Activated T-cell treated with anti-CD3 and anti-CD28 coated beads, Interleukin-2, amount 50 U/mL, for 4 hours (primary cell): Measurements from ENCODE around the gene CHURC1. TPM values are rescaled to one million over a fixed set of nuclear protein-coding genes. Genes with fewer than 3 reads are reported as not detected.
A peak's percentile ranks its signal among the peaks of the same experiment; 100 is the strongest.
"Not testable (repeated sequence)": the region's sequence is repeated elsewhere in the genome, so short reads cannot be mapped to it uniquely, and the experiment has no call there.

Source experiments
- ATAC-seq, 2 donors: fragments of 200-7000 bp; cut with Tn5 transposase; one replicate each; pipeline ENCODE4 v1.10.0; 2021
- DNase-seq: peaks from one replicate; pipeline ENCODE4 v3.0.0-alpha.2; 2020
- H3K27me3 Mint-ChIP-seq: one replicate; pipeline ENCODE4 v1.8.0; 2021; ENCODE audit warnings: low read depth, mixed read lengths
- H3K36me3 Mint-ChIP-seq: one replicate; pipeline ENCODE4 v1.8.0; 2022; ENCODE audit warnings: mixed read lengths; ENCODE audit not compliant: insufficient read depth
- H3K4me1 Mint-ChIP-seq: one replicate; pipeline ENCODE4 v1.8.0; 2021; ENCODE audit warnings: low read depth, mixed read lengths
- H3K4me3 Mint-ChIP-seq: one replicate; pipeline ENCODE4 v1.8.0; 2021; ENCODE audit warnings: mild to moderate bottlenecking, moderate library complexity, mixed read lengths
- H3K9me3 Mint-ChIP-seq: one replicate; pipeline ENCODE4 v1.8.0; 2021; ENCODE audit warnings: mixed read lengths
- total RNA-seq, 3 donors: library from RNA; stranded (reverse); gene quantifications; one replicate each; pipeline ENCODE4 v1.2.1, GENCODE V29; 2021

CHURC1 gene
- total RNA-seq, 3 donors from 2014 or later: 48.3 to 55.8 (median 49.3) TPM

DNA sequence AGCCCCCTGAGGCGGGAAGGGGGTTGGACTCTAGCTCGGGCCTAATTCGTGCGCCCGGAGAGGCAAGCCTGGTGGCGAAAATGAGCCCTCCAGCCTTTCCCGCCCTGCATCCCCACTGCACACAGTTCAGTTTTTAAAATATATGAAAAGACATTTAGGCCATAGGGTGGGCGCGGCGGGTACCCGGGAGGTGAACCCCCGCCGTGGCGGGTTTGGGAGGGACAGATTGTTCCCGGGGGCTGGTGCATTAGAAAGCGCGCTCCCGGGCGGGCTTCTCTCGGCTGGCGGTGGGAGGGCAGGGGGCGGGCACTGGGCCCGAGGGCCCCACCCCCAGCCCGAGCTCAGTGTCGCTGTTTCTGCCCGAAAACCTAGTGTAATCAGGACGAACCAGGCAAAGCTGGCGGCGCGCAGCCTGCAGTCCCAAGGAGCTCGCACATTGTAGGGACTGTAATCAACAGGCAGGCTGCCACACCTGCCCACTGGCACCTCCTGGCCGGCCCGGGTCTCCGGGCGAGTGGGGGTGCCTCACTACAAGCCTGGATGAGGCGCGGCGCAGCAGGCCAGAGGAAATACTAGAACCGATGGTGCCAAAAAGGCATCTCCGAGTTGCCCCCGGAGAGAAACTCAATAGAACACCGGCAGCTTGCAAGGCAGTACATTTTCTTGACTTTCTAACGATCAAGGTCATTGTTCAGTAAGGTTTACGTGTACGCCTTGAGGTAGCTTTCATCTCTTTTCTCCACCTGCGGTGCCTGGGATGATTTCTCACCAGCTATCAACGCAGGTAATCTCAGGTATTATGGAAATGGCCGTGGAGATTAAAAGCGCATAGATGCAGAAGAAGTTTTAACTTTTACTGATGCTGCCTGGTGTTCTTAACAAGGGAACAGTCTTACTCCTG, 33.8 kb upstream of the CHURC1 start:
- H3K36me3 Mint-ChIP-seq: no peaks in the 10 kb centered on the region
- ATAC-seq: peak; percentile 85 to 86
- peaks cover 2% of the 10 kb centered on the region for H3K4me1 Mint-ChIP-seq
- peaks cover 46% of the 10 kb centered on the region for H3K27me3 Mint-ChIP-seq
- peak overlapping the region; percentile 83 for H3K4me3 Mint-ChIP-seq
- DNase-seq: peak; percentile 51
- no peaks in the 10 kb centered on the region for H3K9me3 Mint-ChIP-seq

DNA sequence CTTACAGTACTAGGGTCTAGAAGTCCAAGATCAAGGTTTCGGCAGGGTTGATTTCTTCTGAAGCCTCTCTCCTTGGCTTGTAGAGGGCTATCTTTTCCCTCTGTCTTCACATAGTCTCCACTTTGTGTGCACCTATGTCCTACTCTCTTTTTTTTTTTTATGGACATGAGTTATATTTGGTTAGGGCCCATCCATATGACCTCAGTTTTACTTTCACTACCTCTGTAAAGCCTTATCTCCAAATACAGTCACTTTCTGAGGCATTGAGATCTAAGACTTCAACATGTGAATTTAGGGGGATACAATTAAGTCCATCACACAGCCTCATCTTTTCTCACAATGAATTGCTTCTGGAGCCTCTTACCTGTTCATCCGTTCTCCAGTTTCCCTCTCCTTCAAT, 28.7 kb upstream of the CHURC1 start:
- no peak for DNase-seq
- no peak overlapping the region for H3K4me3 Mint-ChIP-seq
- no peaks in the 10 kb centered on the region for H3K36me3 Mint-ChIP-seq
- no peak for ATAC-seq
- H3K27me3 Mint-ChIP-seq: peaks cover 23% of the 10 kb centered on the region
- peaks cover under 1% of the 10 kb centered on the region for H3K4me1 Mint-ChIP-seq
- no peaks in the 10 kb centered on the region for H3K9me3 Mint-ChIP-seq

DNA sequence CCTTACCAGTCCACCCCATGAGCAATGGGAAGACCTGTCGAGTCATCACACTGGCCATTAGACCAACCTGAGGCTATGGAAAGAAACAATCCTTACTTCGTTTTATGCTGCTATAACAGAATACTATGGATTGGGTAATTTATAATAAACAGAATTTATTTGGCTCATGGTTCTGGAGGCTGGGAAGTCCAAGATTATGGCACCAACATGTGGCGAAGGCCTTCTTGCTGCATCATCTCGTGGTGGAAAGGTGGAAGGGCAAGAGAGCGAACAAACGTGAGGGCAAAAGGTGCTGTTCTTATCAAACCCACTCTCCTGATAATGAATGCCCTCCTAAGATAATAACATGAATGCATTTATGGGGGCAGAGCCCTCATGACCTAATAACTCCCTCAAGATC, 24.9 kb upstream of the CHURC1 start:
- DNase-seq: no peak
- H3K9me3 Mint-ChIP-seq: no peaks in the 10 kb centered on the region

DNA sequence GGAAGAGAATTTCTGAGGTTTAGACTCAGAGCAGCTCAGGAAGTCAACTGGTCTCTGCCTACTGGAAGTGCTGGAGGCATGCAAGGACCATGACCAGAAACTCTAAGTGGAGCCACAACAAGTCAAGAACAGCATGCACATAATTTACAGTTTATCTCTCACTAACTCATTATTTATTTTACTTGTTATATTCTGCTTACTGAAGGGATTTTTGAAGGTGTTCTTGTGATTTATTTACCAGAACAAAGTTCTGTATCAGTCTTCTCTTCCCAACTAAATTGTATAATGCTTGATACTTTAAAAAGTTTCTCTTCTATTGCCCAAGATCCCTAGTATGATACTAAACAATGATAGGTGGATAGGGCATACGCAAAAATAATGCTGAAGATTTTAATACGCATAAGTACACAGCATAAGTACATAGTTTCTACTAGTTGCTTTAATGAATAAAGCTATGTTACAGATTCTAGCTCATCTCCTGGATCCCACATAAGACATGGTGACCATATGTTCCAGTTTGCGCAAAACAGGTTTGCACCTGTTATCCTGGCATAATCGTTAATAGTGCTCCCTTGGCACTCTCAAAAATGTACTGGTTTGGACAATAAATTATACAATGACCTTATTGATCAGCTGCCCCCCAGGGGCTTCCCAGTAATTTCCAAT, 22.9 kb upstream of the CHURC1 start:
- Mint-ChIP-seq H3K4me1 (no peaks in the 10 kb centered on the region), H3K4me3 (no peak overlapping the region), H3K27me3 (peaks cover 3% of the 10 kb centered on the region), H3K36me3 (no peaks in the 10 kb centered on the region), H3K9me3 (no peaks in the 10 kb centered on the region)
- ATAC-seq (no peak), DNase-seq (no peak)

More for the DNA sequence above, 24.9 kb upstream of the CHURC1 start:
- H3K4me1 Mint-ChIP-seq: no peaks in the 10 kb centered on the region
- no peak overlapping the region for H3K4me3 Mint-ChIP-seq
- peaks cover 6% of the 10 kb centered on the region for H3K27me3 Mint-ChIP-seq
- H3K36me3 Mint-ChIP-seq: no peaks in the 10 kb centered on the region
- no peak for ATAC-seq

DNA sequence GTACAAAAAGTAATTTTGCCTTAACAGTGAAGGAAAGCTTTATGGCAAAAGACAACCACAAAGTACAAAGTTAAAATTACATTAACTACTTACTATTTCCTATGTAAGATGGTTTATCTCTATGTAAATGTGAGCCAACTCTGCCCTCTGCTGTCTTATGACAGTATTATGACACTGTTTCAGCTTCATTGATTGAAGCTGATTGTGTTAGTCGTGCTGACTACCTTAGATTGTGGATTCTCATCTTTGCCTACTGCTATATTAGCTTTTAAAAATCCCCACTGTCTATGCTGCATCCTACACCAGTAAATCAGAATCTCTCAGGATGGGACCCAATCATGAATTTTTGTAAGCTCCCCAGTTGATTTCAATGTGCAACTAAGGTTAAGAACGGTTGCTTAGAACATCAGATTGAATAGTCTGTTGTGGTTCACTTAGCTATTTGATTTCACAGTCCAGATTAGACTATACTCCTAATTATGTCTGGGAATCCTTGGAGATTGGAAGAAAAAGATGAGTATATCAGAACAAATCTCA, 22.3 kb upstream of the CHURC1 start:
- DNase-seq: peak; percentile 13
- H3K4me1 Mint-ChIP-seq: no peaks in the 10 kb centered on the region
- no peaks in the 10 kb centered on the region for H3K36me3 Mint-ChIP-seq
- peak; percentile 80 to 88 for ATAC-seq
- no peak overlapping the region for H3K4me3 Mint-ChIP-seq
- no peaks in the 10 kb centered on the region for H3K9me3 Mint-ChIP-seq
- H3K27me3 Mint-ChIP-seq: peaks cover 3% of the 10 kb centered on the region

DNA sequence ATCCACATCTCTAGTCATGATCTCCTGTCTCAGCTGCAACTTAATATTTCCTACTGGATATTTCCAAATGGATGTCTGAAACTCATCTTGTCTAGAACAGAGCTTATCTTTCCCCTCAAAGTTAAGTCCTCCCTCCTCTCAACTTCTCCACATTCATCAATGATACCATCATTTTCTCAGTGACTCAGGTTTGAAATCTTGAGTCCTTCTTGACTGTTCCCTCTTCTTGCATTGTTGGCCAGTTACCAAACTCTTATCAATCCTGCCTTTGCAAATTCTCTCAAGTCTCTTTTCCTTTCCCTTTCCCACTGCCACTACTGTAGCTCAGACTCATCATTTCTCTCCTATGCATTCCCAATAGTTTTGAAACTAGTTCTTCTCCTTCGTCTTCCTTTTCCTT, 14.3 kb upstream of the CHURC1 start:
- H3K9me3 Mint-ChIP-seq: no peaks in the 10 kb centered on the region

DNA sequence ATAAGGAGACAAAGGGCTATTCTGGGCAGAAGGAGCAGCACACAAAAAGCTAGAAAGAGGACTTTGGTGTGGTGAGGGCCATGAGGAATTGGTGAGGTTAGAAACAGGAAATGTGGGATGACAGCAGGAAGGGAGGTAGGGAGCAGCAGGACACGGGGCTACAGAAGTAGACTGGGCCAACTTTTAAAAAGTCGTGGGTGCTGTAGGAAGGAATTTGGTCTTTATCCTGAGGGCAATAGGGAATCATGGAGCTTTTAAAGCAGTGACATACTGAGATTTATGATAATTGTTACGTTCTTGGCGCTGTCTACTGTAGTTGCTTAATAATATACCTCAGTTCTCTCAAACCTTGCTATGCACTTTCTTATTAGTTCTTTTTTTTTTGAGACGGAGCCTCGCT, 8.2 kb upstream of the CHURC1 start:
- Mint-ChIP-seq H3K4me3 (no peak overlapping the region), H3K9me3 (no peaks in the 10 kb centered on the region), H3K27me3 (peaks cover 15% of the 10 kb centered on the region), H3K36me3 (no peaks in the 10 kb centered on the region), H3K4me1 (no peaks in the 10 kb centered on the region)
- no peak for ATAC-seq
- no peak for DNase-seq

More for the DNA sequence above, 14.3 kb upstream of the CHURC1 start:
- H3K4me3 Mint-ChIP-seq: no peak overlapping the region
- DNase-seq (no peak), ATAC-seq (no peak)
- H3K4me1 Mint-ChIP-seq: no peaks in the 10 kb centered on the region
- no peaks in the 10 kb centered on the region for H3K36me3 Mint-ChIP-seq
- peaks cover 11% of the 10 kb centered on the region for H3K27me3 Mint-ChIP-seq

DNA sequence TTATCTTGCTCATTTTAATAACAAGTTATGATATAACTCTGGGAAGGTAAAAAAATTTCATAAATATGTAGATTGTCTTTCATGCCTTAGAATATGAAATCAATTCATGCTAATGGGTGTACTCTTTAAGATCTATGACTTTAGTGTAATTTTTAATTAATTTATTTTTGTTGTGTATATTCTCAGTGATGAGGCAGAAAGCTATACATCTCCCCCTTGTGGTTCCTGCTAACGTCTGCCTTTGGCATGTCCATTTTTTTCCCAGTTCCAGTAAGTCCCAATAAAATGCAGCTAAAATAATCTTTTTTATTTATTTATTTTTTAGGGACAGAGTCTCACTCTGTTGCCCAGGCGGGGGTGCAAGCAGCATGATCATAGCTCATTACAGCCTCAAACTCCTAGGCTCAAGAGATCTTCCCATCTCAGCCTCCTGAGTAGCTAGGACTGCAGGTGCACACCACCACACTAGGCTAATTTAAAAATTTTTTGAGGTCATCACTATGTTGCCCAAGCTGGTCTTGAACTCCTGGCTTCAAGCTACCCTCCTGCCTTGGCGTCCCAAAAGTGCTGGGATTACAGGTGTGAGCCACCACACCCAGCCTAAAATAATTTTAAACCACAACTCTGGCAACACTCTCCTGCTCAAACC, 3.3 kb upstream of the CHURC1 start:
- Mint-ChIP-seq H3K36me3 (peaks cover 3% of the 10 kb centered on the region), H3K9me3 (no peaks in the 10 kb centered on the region), H3K27me3 (peaks cover 8% of the 10 kb centered on the region), H3K4me1 (peaks cover 20% of the 10 kb centered on the region), H3K4me3 (no peak overlapping the region)
- ATAC-seq: no peak
- no peak for DNase-seq

DNA sequence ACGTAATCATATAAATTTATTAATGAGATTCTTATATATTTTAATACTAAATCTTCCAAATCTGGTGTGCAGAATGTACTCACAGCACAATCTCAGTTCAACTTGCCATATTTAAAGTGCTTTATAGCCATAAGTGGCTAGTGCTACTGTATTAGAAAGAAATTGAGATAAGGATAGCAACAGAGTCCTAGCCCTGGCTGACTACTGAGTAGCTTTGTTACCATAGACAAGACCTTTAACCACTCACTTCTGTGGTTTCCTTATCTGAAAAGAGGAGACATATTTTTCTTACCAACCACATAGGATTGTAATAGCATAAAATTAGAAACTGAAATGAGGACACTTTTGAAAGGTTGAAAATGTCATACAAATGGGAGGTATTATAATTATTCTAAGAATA, 2.0 kb upstream of the CHURC1 start:
- DNase-seq (no peak), ATAC-seq (no peak)
- Mint-ChIP-seq H3K36me3 (peaks cover 8% of the 10 kb centered on the region), H3K4me3 (no peak overlapping the region), H3K4me1 (peaks cover 31% of the 10 kb centered on the region), H3K27me3 (peaks cover 7% of the 10 kb centered on the region), H3K9me3 (no peaks in the 10 kb centered on the region)

DNA sequence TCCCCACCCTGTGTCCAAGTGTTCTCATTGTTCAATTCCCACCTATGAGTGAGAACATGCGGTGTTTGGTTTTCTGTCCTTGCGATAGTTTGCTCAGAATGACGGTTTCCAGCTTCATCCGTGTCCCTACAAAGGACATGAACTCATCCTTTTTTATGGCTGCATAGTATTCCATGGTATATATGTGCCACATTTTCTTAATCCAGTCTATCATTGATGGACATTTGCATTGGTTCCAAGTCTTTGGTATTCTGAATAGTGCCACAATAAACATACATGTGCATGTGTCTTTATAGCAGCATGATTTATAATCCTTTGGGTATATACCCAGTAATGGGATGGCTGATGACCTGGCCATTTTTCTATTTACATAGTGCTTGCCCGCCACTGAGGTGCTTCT, 778 bp upstream of the CHURC1 start:
- not testable (repeated sequence) for DNase-seq, H3K9me3 Mint-ChIP-seq, ATAC-seq, H3K27me3 Mint-ChIP-seq
- Mint-ChIP-seq H3K4me1 (peaks cover 44% of the 10 kb centered on the region), H3K4me3 (peak overlapping the region; percentile 94), H3K36me3 (peaks cover 14% of the 10 kb centered on the region)

DNA sequence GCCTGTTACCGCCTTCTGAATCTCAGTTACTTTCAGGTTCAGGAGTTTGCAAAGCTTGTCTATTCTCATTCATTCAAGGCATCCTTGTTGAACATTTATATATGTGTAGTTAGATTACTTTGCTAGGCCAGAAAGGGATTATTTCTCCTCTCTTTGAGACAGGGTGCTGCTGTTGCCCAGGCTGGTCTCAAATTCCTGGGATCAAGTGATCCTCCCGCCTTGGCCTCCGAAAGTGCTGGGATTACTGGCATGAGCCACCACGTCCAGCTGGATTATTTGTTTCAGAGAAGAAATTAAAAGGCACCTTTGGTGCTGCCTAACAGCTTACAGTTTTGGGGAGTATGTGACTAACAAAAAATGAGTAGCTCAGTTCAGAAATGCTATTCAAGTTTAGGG, 772 bp downstream of the CHURC1 start:
- Mint-ChIP-seq H3K27me3 (peaks cover 2% of the 10 kb centered on the region), H3K4me3 (peak overlapping the region; percentile 94), H3K9me3 (no peaks in the 10 kb centered on the region), H3K36me3 (peaks cover 16% of the 10 kb centered on the region), H3K4me1 (peaks cover 55% of the 10 kb centered on the region)
- DNase-seq: no peak
- no peak for ATAC-seq

DNA sequence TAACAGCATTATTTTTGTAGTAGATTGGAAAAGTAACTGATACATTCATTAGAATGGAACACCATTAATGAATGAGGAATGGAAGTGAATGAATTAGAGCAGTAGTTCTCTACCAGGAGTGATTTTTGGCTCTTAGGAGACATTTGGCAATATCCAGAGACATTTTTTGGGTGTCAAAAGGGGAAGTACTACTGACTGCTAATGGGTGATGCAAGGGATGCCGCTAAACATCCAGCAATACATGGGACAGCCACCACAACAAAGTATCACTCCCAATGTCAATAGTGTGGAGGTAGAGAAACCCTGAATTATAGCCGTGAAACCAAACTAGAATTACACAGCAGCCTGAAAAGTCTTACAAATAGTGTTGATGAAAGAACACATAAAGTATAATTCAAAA, 1.5 kb downstream of the CHURC1 start:
- ATAC-seq (no peak), DNase-seq (no peak)
- Mint-ChIP-seq H3K4me3 (peak overlapping the region; percentile 94), H3K27me3 (no peaks in the 10 kb centered on the region), H3K36me3 (peaks cover 16% of the 10 kb centered on the region), H3K4me1 (peaks cover 63% of the 10 kb centered on the region), H3K9me3 (no peaks in the 10 kb centered on the region)

DNA sequence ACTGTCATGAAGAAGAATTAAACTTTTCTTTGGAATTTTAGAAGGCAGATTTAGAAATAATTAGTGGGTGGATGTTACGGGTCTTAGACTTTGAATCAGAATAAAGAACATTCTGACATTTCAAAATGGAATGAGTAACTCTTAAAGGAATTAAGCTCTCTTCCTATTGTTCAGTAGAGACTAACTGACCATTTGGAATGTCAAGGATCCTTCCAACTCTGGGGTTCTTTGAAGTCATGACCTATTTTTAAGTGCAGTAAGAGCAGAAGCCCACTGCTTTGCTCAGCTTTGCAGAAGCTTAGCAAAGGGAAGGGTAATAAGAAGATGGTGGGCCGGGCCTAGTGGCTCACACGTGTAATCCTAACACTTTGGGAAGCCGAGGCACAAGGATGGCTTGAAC, 4.0 kb downstream of the CHURC1 start:
- peaks cover 74% of the 10 kb centered on the region for H3K4me1 Mint-ChIP-seq
- peaks cover 22% of the 10 kb centered on the region for H3K36me3 Mint-ChIP-seq
- ATAC-seq: no peak
- H3K27me3 Mint-ChIP-seq: no peaks in the 10 kb centered on the region
- no peak for DNase-seq
- H3K9me3 Mint-ChIP-seq: no peaks in the 10 kb centered on the region
- H3K4me3 Mint-ChIP-seq: no peak overlapping the region

DNA sequence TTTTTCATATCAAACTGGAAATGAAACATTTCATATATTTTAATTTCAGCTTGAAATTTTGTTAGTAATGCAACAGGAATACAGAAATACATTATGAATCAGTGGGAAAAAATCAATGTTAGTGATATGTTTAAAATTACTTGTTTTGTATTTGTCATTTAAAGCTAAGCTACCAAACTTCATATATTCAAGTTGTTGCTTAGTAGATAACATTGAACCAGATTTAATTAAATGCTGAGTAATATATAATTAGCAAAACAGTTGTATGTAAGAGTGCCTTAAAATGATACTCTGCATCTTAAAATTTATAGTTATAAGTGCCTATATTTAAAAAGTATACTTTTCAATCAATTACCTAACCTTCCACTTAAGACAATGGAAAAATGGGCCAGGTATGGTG, 5.0 kb downstream of the CHURC1 start:
- ATAC-seq (no peak), DNase-seq (no peak)
- H3K4me3 Mint-ChIP-seq: no peak overlapping the region
- H3K9me3 Mint-ChIP-seq: no peaks in the 10 kb centered on the region
- no peaks in the 10 kb centered on the region for H3K27me3 Mint-ChIP-seq
- peaks cover 76% of the 10 kb centered on the region for H3K4me1 Mint-ChIP-seq
- H3K36me3 Mint-ChIP-seq: peaks cover 28% of the 10 kb centered on the region
